GM10248 (cell line): ENCODE results near the gene CD101.

Source experiments
- CTCF ChIA-PET: fragments of 300-600 bp; sonication (Branson Sonifier 250); formaldehyde crosslinking; extraction: SDS; loops from one replicate; lab custom pipeline; 2021; ENCODE audit warnings: antibody characterized with exemption; lab: Yijun Ruan, JAX
- POLR2A ChIA-PET: fragments of 350-650 bp; sonication (Branson Sonifier 250); formaldehyde crosslinking; extraction: SDS; loops from one replicate; lab custom pipeline; 2020; ENCODE audit warnings: antibody characterized with exemption; lab: Yijun Ruan, JAX
- DNase-seq: peaks from one replicate; pipeline ENCODE4 v3.0.0; 2012; ENCODE audit errors: extremely low spot score
- CTCF ChIP-seq: IDR thresholded peaks from 2 replicates; pipeline ENCODE4 v1.5.1; 2012; ENCODE audit warnings: mild to moderate bottlenecking, low read depth; ENCODE audit errors: extremely low read depth, missing control alignments, control extremely low read depth

CD101 gene

GRCh38 chr1:117001254-117001927 lies at the start of gene CD101:
Gene CD101 (plus strand): TSS chr1:117001760. CDS start chr1:117001818, 58 bp downstream.
- POLR2A ChIA-PET: no interaction called here
- no peak for TF ChIP-seq CTCF
- peak; percentile 65 for DNase-seq
- CTCF ChIA-PET: interaction anchor here (0.6 to 1.4 kb wide), 5 partner anchors 8 to 263 kb away, joined by 3 to 5 read pairs (median 4); no protein-coding TSS in a partner anchor

GRCh38 chr1:116952738-116953275 lies 48.8 kb upstream of the CD101 start:
- no peak for DNase-seq
- ChIA-PET CTCF (interaction anchor here (0.7 to 2.6 kb wide), 5 partner anchors 10 to 228 kb away, joined by 3 to 9 read pairs (median 4); no protein-coding TSS in a partner anchor), POLR2A (no interaction called here)
- TF ChIP-seq CTCF: no peak

- TF ChIP-seq CTCF: no peak
- ChIA-PET POLR2A (no interaction called here), CTCF (interaction anchor here (1.4 to 2.6 kb wide), 3 partner anchors 9 to 103 kb away, joined by 4 to 9 read pairs (median 5); no protein-coding TSS in a partner anchor)
- DNase-seq: no peak
Observed at GRCh38 chr1:116954440-116954839, 47.1 kb upstream of the CD101 start.

- no peak for TF ChIP-seq CTCF
- ChIA-PET POLR2A (no interaction called here), CTCF (interaction anchor here (0.9 to 1.6 kb wide), 2 partner anchors 21 to 232 kb away, joined by 3 to 5 read pairs; no protein-coding TSS in a partner anchor)
- no peak for DNase-seq
Observed at GRCh38 chr1:116956378-116956777, 45.2 kb upstream of the CD101 start.

GRCh38 chr1:116957646-116958045 lies 43.9 kb upstream of the CD101 start:
- DNase-seq: no peak
- TF ChIP-seq CTCF: no peak
- ChIA-PET CTCF (interaction anchor here (1.3 to 1.7 kb wide), 3 partner anchors 10 to 193 kb away, joined by 3 to 4 read pairs (median 4); no protein-coding TSS in a partner anchor), POLR2A (no interaction called here)

- ChIA-PET POLR2A (no interaction called here), CTCF (interaction anchor here (1.3 to 1.7 kb wide), 3 partner anchors 10 to 194 kb away, joined by 3 to 4 read pairs (median 4); no protein-coding TSS in a partner anchor)
- DNase-seq: no peak
- TF ChIP-seq CTCF: no peak
Observed at GRCh38 chr1:116958110-116958509, 43.5 kb upstream of the CD101 start.
